Effector memory CD8-positive, alpha-beta T cell (primary cell): ENCODE measurements around the gene TRERF1.
A peak's percentile ranks its signal among the peaks of the same experiment; 100 is the strongest.
"Not testable (repeated sequence)": the region's sequence is repeated elsewhere in the genome, so short reads cannot be mapped to it uniquely, and the experiment has no call there.

Source experiments
- ATAC-seq: fragments of 150-1000 bp; cut with Tn5 transposase; replicated peaks from 2 replicates; pipeline ENCODE4 v1.10.0; 2021; ENCODE audit warnings: mild to moderate bottlenecking, moderate library complexity
- DNase-seq, 3 experiments: peaks; one replicate each; pipeline ENCODE4 v3.0.0; 2021
- H3K27ac Mint-ChIP-seq, 2 donors: one replicate each; pipeline ENCODE4 v1.8.0; 2022; ENCODE audit warnings: mild to moderate bottlenecking in 2 of 2, mixed read lengths in 2 of 2, moderate library complexity in 2 of 2
- H3K27me3 Mint-ChIP-seq, 2 donors: one replicate each; pipeline ENCODE4 v1.8.0; 2022; ENCODE audit warnings: mixed read lengths in 2 of 2
- H3K36me3 Mint-ChIP-seq: one replicate; pipeline ENCODE4 v1.8.0; 2022; ENCODE audit warnings: mild to moderate bottlenecking, moderate library complexity, mixed read lengths; ENCODE audit not compliant: insufficient read depth
- H3K4me1 Mint-ChIP-seq, 2 donors: one replicate each; pipeline ENCODE4 v1.8.0; 2022; ENCODE audit warnings: low read depth in 2 of 2, mixed read lengths in 2 of 2
- H3K4me3 Mint-ChIP-seq, 2 donors: one replicate each; pipeline ENCODE4 v1.8.0; 2022; ENCODE audit warnings: mild to moderate bottlenecking in 2 of 2, mixed read lengths in 2 of 2, moderate library complexity in 2 of 2
- H3K9me3 Mint-ChIP-seq, 2 donors: one replicate each; pipeline ENCODE4 v1.8.0; 2022; ENCODE audit warnings: mixed read lengths in 2 of 2

TRERF1 gene

GRCh38 chr6:42459888-42460287 lies 8.2 kb upstream of the TRERF1 start:
- H3K27ac Mint-ChIP-seq: no peak overlapping the region
- H3K4me1 Mint-ChIP-seq: peaks cover 0 to 2% of the 10 kb centered on the region in 2 donors
- DNase-seq (no peak), ATAC-seq (no peak)
- H3K9me3 Mint-ChIP-seq: no peaks in the 10 kb centered on the region
- H3K4me3 Mint-ChIP-seq: no peak overlapping the region
- no peaks in the 10 kb centered on the region for H3K36me3 Mint-ChIP-seq
- H3K27me3 Mint-ChIP-seq: no peaks in the 10 kb centered on the region

DNA sequence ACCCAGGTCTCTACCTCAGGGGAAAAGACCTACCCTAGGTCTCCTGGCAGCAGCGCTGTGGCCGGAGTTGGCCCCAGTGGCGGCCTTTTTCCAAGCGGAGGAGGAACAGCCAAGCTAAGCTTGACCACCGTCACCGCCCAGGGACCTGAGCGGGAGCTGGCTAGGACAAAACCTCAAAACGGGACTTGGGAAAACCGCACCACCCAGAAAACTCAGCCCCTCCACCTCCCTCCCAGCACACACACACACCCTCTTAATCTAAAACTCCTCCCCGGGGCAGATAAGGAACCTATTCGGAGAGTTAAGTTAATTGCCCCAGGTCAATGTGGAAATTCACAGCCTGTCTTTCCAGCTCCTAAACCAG lies 2.7 kb upstream of the TRERF1 start:
- ATAC-seq: no peak
- no peaks in the 10 kb centered on the region for H3K9me3 Mint-ChIP-seq
- peak overlapping the region; percentile 94 to 100 for H3K4me3 Mint-ChIP-seq
- no peaks in the 10 kb centered on the region for H3K27me3 Mint-ChIP-seq
- H3K27ac Mint-ChIP-seq: peak overlapping the region; percentile 66 to 74
- peaks cover 19 to 24% of the 10 kb centered on the region in 2 donors for H3K4me1 Mint-ChIP-seq
- no peak for DNase-seq
- H3K36me3 Mint-ChIP-seq: peaks cover 19% of the 10 kb centered on the region

- H3K27me3 Mint-ChIP-seq: no peaks in the 10 kb centered on the region
- ATAC-seq (no peak), DNase-seq (no peak)
- H3K4me3 Mint-ChIP-seq: peak overlapping the region; percentile 94 to 100
- no peaks in the 10 kb centered on the region for H3K9me3 Mint-ChIP-seq
- H3K36me3 Mint-ChIP-seq: peaks cover 19% of the 10 kb centered on the region
- H3K27ac Mint-ChIP-seq: peak overlapping the region; percentile 66 to 74
- peaks cover 24 to 30% of the 10 kb centered on the region in 2 donors for H3K4me1 Mint-ChIP-seq
Measured at GRCh38 chr6:42453654-42454427, 2.1 kb upstream of the TRERF1 start.

- Mint-ChIP-seq H3K36me3 (peaks cover 23% of the 10 kb centered on the region), H3K9me3 (no peaks in the 10 kb centered on the region), H3K4me1 (peaks cover 28 to 37% of the 10 kb centered on the region in 2 donors), H3K27ac (peak overlapping the region; percentile 78 to 97), H3K27me3 (no peaks in the 10 kb centered on the region), H3K4me3 (peak overlapping the region; percentile 94 to 100)
- peak; percentile 59 to 68 (median 67) for DNase-seq
- ATAC-seq: peak; percentile 76
Measured at GRCh38 chr6:42453031-42453653, 1.4 kb upstream of the TRERF1 start.

DNA sequence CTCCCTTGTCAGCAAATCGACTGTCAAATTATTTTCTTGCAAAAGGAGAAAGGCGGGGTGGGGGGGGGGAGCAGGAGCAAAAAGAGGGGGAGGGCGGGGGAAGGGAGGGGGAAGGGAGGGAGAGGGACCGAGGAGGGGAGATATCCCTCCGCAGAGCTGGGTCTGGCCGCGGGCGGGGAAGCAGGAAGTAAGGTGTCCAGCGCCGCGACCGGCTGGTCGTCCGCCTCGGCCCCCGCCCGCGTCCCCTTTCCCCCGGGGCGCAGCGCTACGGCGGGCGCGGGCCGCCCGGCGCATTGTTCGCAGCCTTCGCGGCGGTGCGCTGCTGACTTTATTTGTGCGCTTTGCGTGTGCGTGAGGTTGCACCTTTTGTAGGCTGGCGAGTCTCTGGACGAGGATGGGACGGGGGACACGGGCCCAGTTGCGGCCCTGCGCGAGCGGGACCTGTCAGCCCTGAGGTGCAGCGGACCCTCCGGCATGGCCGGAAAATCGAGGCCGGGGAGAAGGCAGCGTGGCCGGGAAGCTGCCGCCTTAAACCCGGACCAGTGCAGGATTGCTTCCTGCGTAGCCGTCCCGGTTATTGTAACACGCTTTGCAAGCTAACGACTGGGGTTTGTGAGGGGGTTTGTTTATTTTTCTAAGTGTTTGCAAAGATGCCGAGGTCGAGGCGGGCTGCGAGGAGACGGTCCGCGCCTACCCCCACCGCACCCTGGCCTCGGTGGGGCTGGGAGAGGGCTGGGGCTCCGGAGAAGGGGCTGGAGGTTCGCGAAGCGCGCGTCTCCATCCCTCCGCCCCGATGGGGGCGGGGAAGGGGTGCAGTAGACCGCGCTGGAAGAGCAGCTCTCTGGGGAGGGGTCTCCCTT lies 675 bp upstream of the TRERF1 start:
- peak overlapping the region; percentile 94 to 100 for H3K4me3 Mint-ChIP-seq
- peaks cover 35 to 44% of the 10 kb centered on the region in 2 donors for H3K4me1 Mint-ChIP-seq
- peak; percentile 34 to 54 (median 41) for DNase-seq
- H3K27ac Mint-ChIP-seq: peak overlapping the region; percentile 78 to 97
- H3K9me3 Mint-ChIP-seq: no peaks in the 10 kb centered on the region
- H3K27me3 Mint-ChIP-seq: no peaks in the 10 kb centered on the region
- H3K36me3 Mint-ChIP-seq: peaks cover 23% of the 10 kb centered on the region
- ATAC-seq: peak; percentile 39

GRCh38 chr6:42450477-42451332 lies 1.0 kb downstream of the TRERF1 start:
- H3K36me3 Mint-ChIP-seq: peaks cover 25% of the 10 kb centered on the region
- peak; percentile 9 for ATAC-seq
- no peaks in the 10 kb centered on the region for H3K9me3 Mint-ChIP-seq
- H3K4me3 Mint-ChIP-seq: peak overlapping the region; percentile 94 to 100
- peak in 1 of 3 experiments; percentile 15 for DNase-seq
- peak overlapping the region; percentile 78 to 97 for H3K27ac Mint-ChIP-seq
- peaks cover 46 to 59% of the 10 kb centered on the region in 2 donors for H3K4me1 Mint-ChIP-seq
- H3K27me3 Mint-ChIP-seq: no peaks in the 10 kb centered on the region

DNA sequence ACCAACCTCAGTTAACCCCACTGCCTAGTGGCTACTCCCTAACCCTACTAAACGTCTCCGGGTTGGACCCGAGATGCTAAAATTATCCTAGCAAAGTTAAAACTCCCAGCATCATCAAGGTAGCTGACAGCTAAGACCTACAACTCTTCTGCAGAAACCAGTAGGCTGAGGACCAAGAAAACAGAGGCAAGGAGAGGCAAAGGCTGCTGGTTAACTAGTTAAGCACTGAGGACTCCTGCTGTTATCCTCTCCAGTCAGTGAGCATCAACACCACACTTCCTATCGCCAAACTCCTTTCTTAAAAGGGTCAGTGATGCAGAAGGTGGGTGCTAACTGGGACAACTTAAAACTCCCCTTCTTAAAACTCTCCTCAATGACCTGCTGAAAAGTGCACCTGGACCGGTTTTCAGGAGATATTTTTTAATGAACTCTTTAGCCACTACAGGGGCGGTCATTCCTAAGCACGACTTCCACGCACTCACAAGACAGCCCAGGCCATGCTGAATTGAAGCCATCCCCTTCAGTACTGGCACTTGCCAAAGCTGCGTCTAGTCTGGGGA lies 1.7 kb downstream of the TRERF1 start:
- Mint-ChIP-seq H3K4me1 (peaks cover 52 to 66% of the 10 kb centered on the region in 2 donors), H3K27me3 (no peaks in the 10 kb centered on the region)

DNA sequence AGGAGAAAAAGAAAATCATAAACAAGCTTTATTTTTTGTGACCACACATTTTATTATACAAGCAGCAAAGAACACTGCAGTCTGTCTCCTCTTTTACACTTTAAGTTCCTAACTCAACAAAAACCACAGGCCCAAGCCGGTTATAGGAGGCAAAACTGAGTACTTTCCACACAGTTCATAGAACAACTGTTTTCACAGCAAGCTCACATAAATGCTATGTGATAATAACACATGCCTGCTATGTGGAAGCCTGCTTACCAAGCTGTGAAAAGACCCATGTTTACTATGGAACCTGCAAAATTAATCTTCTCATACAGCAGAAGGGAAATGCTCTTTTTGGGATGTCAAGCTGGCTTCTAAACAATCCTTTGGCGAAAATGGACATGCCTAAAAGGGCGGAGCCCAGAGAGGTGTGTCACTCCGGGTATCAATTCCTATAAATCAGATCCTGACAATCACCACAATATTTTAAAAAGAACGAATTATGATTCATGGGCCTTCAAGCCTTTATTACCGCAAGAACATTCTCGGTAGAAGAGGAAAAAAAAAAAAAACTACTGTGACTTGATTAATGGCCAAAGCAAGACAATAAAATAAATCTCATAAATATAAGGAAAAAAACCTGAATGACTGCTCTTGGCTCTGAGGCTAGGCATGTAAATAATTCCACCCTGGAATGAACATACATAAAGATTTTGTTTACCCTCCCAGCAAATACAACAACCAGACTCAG lies 2.6 kb downstream of the TRERF1 start:
- Mint-ChIP-seq H3K4me3 (peak overlapping the region; percentile 94 to 100), H3K9me3 (no peaks in the 10 kb centered on the region)
- ATAC-seq: peak; percentile 8

More for the DNA sequence above, 1.7 kb downstream of the TRERF1 start:
- ATAC-seq (no peak), DNase-seq (no peak)
- Mint-ChIP-seq H3K27ac (peak overlapping the region; percentile 78 to 97), H3K36me3 (peaks cover 25% of the 10 kb centered on the region), H3K4me3 (peak overlapping the region; percentile 94 to 100), H3K9me3 (no peaks in the 10 kb centered on the region)

DNA sequence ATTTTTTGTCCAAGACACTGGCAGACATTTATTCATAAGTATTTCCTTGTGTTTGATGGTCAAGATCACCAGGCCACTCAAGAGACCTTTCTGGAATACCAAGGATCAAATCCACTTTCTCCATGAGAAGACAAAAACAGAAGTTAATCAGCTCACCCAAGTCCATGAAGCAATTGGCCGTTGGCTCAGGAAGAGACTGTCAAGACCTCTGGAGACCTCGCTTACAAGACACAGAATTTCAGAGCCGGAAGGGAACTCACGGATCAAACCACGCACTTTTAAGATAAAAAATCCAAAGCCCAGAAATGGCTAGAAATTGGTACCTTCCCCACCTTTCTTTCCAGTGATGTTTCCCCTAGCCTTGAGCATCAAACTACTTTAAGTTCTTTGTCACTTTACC lies 3.3 kb downstream of the TRERF1 start:
- Mint-ChIP-seq H3K27me3 (no peaks in the 10 kb centered on the region), H3K4me1 (peaks cover 60 to 77% of the 10 kb centered on the region in 2 donors), H3K27ac (peak overlapping the region; percentile 78 to 97), H3K4me3 (peak overlapping the region; percentile 94 to 100), H3K36me3 (peaks cover 18% of the 10 kb centered on the region), H3K9me3 (no peaks in the 10 kb centered on the region)
- no peak for ATAC-seq
- DNase-seq: no peak

More for the DNA sequence above, 2.6 kb downstream of the TRERF1 start:
- Mint-ChIP-seq H3K4me1 (peaks cover 58 to 72% of the 10 kb centered on the region in 2 donors), H3K36me3 (peaks cover 22% of the 10 kb centered on the region), H3K27me3 (no peaks in the 10 kb centered on the region), H3K27ac (peak overlapping the region; percentile 78 to 97)
- DNase-seq: no peak

DNA sequence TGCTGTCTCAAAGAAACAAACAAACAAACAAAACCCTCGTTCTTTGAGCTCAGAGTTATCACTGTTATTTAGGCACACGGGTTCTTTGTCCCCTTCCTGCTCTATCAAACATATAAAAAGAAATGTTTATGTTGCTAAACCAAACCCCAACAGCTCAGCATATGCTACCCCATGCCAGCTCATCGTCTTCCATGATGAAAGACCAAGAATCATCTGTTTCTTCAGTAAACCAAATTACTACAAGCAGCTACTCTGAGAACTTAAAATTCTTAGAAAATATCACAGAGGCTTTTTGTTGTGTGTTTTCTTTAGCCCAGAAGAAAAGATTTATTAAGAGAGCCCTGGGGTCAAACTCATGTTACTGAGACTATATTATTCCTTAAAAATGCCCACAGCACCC lies 4.7 kb downstream of the TRERF1 start:
- H3K36me3 Mint-ChIP-seq: peaks cover 14% of the 10 kb centered on the region
- H3K4me3 Mint-ChIP-seq: peak overlapping the region; percentile 94 to 100
- H3K27me3 Mint-ChIP-seq: no peaks in the 10 kb centered on the region
- H3K27ac Mint-ChIP-seq: peak overlapping the region; percentile 78 to 97
- H3K4me1 Mint-ChIP-seq: peaks cover 63 to 81% of the 10 kb centered on the region in 2 donors
- ATAC-seq (no peak), DNase-seq (no peak)
- no peaks in the 10 kb centered on the region for H3K9me3 Mint-ChIP-seq

GRCh38 chr6:42446370-42446769 lies 5.4 kb downstream of the TRERF1 start:
- H3K36me3 Mint-ChIP-seq: peaks cover 13% of the 10 kb centered on the region
- peaks cover 68 to 82% of the 10 kb centered on the region in 2 donors for H3K4me1 Mint-ChIP-seq
- no peaks in the 10 kb centered on the region for H3K9me3 Mint-ChIP-seq
- H3K4me3 Mint-ChIP-seq: peak overlapping the region; percentile 31 to 44
- DNase-seq: no peak
- no peak for ATAC-seq
- peak overlapping the region; percentile 50 to 78 for H3K27ac Mint-ChIP-seq
- H3K27me3 Mint-ChIP-seq: no peaks in the 10 kb centered on the region

DNA sequence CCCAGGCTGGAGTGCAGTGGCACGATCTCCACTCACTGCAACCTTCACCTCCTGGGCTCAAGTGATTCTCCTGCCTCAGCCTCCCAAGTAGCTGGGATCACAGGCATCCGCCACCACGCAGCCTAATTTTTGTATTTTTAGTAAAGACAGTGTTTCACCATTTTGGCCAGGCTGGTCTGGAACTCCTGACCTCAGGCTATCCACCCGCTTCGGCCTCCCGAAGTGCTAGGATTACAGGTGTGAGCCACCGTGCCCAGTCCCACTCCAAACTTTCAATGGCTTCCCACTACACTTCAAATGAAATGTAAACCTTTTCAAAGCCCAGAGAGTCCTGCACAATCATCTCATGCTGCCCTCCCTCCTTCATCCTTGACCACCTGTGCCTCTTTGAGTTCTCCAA lies 5.8 kb downstream of the TRERF1 start:
- H3K4me3 Mint-ChIP-seq: peak overlapping the region; percentile 31 to 44
- not testable (repeated sequence) for H3K9me3 Mint-ChIP-seq, DNase-seq, H3K27me3 Mint-ChIP-seq, H3K36me3 Mint-ChIP-seq, ATAC-seq
- peaks cover 70 to 87% of the 10 kb centered on the region in 2 donors for H3K4me1 Mint-ChIP-seq
- peak overlapping the region; percentile 50 to 78 for H3K27ac Mint-ChIP-seq
